ENCODE results near the gene HMOX1. TPM values are rescaled to one million over a fixed set of nuclear protein-coding genes. Genes with fewer than 3 reads are reported as not detected.
A peak's percentile ranks its signal among the peaks of the same experiment; 100 is the strongest.
"Not testable (repeated sequence)": the region's sequence is repeated elsewhere in the genome, so short reads cannot be mapped to it uniquely, and the experiment has no call there.

The HMOX1 gene
- total and polyA plus RNA-seq, 5 experiments from 2014 or later: 0.65 to 3.1 (median 2.6) TPM; not detected in 2

GRCh38 chr22:35352214-35353111, 28.4 kb upstream of the HMOX1 start:
- ATAC-seq (peak in 1 of 2 donors; percentile 25), DNase-seq (peak in 2 of 10 donors; percentile 56 to 68)
- peak overlapping the region in 8 of 10 donors; percentile 22 to 91 (median 60) for H3K4me3 Mint-ChIP-seq
- peaks cover 0 to 2% (median 0%) of the 10 kb centered on the region in 3 donors for H3K36me3 Mint-ChIP-seq
- H3K27me3 Mint-ChIP-seq: peaks cover 3 to 30% (median 14%) of the 10 kb centered on the region in 5 donors
- peaks cover 14 to 38% (median 28%) of the 10 kb centered on the region in 4 donors for H3K4me1 Mint-ChIP-seq
- POLR2A ChIA-PET: interaction anchor here (1.0 kb wide), 1 partner anchor 18 kb away, joined by 11 read pairs; no protein-coding TSS in a partner anchor
- H3K27ac Mint-ChIP-seq: peak overlapping the region in 4 of 10 donors; percentile 54 to 74 (median 60)
- no peaks in the 10 kb centered on the region for H3K9me3 Mint-ChIP-seq

- H3K36me3 Mint-ChIP-seq: no peaks in the 10 kb centered on the region
- H3K27ac Mint-ChIP-seq: peak overlapping the region in 1 of 10 donors; percentile 59
- no peaks in the 10 kb centered on the region for H3K9me3 Mint-ChIP-seq
- peaks cover 14 to 39% (median 28%) of the 10 kb centered on the region in 4 donors for H3K4me1 Mint-ChIP-seq
- H3K27me3 Mint-ChIP-seq: peaks cover 3 to 30% (median 14%) of the 10 kb centered on the region in 5 donors
- ATAC-seq (no peak), DNase-seq (no peak)
- POLR2A ChIA-PET: interaction anchor here (0.6 kb wide), 1 partner anchor 15 kb away, joined by 4 read pairs; no protein-coding TSS in a partner anchor
- peak overlapping the region in 3 of 10 donors; percentile 32 to 51 (median 49) for H3K4me3 Mint-ChIP-seq
Measured at GRCh38 chr22:35353318-35353717, 27.6 kb upstream of the HMOX1 start.

GRCh38 chr22:35354068-35354467, 26.8 kb upstream of the HMOX1 start:
- no peak for ATAC-seq
- H3K4me3 Mint-ChIP-seq: no peak overlapping the region
- no peaks in the 10 kb centered on the region for H3K36me3 Mint-ChIP-seq
- H3K27ac Mint-ChIP-seq: no peak overlapping the region
- no peaks in the 10 kb centered on the region for H3K9me3 Mint-ChIP-seq
- peaks cover 14 to 39% (median 28%) of the 10 kb centered on the region in 4 donors for H3K4me1 Mint-ChIP-seq
- DNase-seq: no peak
- POLR2A ChIA-PET: interaction anchor here (0.6 kb wide), 1 partner anchor 409 kb away, joined by 4 read pairs; no protein-coding TSS in a partner anchor
- peaks cover 3 to 30% (median 14%) of the 10 kb centered on the region in 5 donors for H3K27me3 Mint-ChIP-seq

GRCh38 chr22:35357883-35358621, 22.8 kb upstream of the HMOX1 start:
- DNase-seq (no peak), ATAC-seq (no peak)
- H3K36me3 Mint-ChIP-seq: no peaks in the 10 kb centered on the region
- no peaks in the 10 kb centered on the region for H3K9me3 Mint-ChIP-seq
- peaks cover 0 to 10% (median under 1%) of the 10 kb centered on the region in 4 donors for H3K4me1 Mint-ChIP-seq
- no peak overlapping the region for H3K27ac Mint-ChIP-seq
- H3K27me3 Mint-ChIP-seq: peaks cover 0 to 17% (median 9%) of the 10 kb centered on the region in 5 donors
- H3K4me3 Mint-ChIP-seq: no peak overlapping the region
- POLR2A ChIA-PET: no interaction called here

- Mint-ChIP-seq H3K36me3 (no peaks in the 10 kb centered on the region), H3K4me3 (no peak overlapping the region), H3K4me1 (peaks cover 0 to 8% (median 0%) of the 10 kb centered on the region in 4 donors), H3K27me3 (peaks cover 2 to 23% (median 9%) of the 10 kb centered on the region in 5 donors), H3K9me3 (no peaks in the 10 kb centered on the region), H3K27ac (peak overlapping the region in 1 of 10 donors; percentile 43)
- POLR2A ChIA-PET: no interaction called here
- DNase-seq (no peak), ATAC-seq (no peak)
Measured at GRCh38 chr22:35359380-35360065, 21.4 kb upstream of the HMOX1 start.

- Mint-ChIP-seq H3K4me3 (no peak overlapping the region), H3K4me1 (peaks cover 0 to 9% (median 0%) of the 10 kb centered on the region in 4 donors), H3K27ac (no peak overlapping the region), H3K9me3 (no peaks in the 10 kb centered on the region), H3K36me3 (no peaks in the 10 kb centered on the region), H3K27me3 (peaks cover 10 to 30% (median 11%) of the 10 kb centered on the region in 5 donors)
- POLR2A ChIA-PET: no interaction called here
- ATAC-seq: no peak
- no peak for DNase-seq
Measured at GRCh38 chr22:35361001-35361558, 19.8 kb upstream of the HMOX1 start.

GRCh38 chr22:35363566-35364086, 17.3 kb upstream of the HMOX1 start:
- DNase-seq: no peak
- Mint-ChIP-seq H3K27ac (no peak overlapping the region), H3K36me3 (no peaks in the 10 kb centered on the region), H3K9me3 (peaks cover 0 to 1% (median 0%) of the 10 kb centered on the region in 9 donors), H3K4me1 (peaks cover 0 to 15% (median 0%) of the 10 kb centered on the region in 4 donors), H3K4me3 (no peak overlapping the region), H3K27me3 (peaks cover 11 to 40% (median 12%) of the 10 kb centered on the region in 5 donors)
- POLR2A ChIA-PET: no interaction called here
- no peak for ATAC-seq

- H3K27ac Mint-ChIP-seq, H3K9me3 Mint-ChIP-seq, H3K36me3 Mint-ChIP-seq, H3K4me3 Mint-ChIP-seq, DNase-seq, POLR2A ChIA-PET, ATAC-seq: not testable (repeated sequence)
- Mint-ChIP-seq H3K4me1 (peaks cover 0 to 15% (median 0%) of the 10 kb centered on the region in 4 donors), H3K27me3 (peaks cover 12 to 45% (median 14%) of the 10 kb centered on the region in 5 donors)
Measured at GRCh38 chr22:35364230-35364629, 16.7 kb upstream of the HMOX1 start.

- peak in 1 of 10 donors; percentile 27 for DNase-seq
- ATAC-seq: peak in 1 of 2 donors; percentile 65
- POLR2A ChIA-PET: no interaction called here
- H3K36me3 Mint-ChIP-seq: no peaks in the 10 kb centered on the region
- no peak overlapping the region for H3K4me3 Mint-ChIP-seq
- H3K4me1 Mint-ChIP-seq: peaks cover 3 to 22% (median 7%) of the 10 kb centered on the region in 4 donors
- peaks cover 0 to 1% (median 0%) of the 10 kb centered on the region in 9 donors for H3K9me3 Mint-ChIP-seq
- no peak overlapping the region for H3K27ac Mint-ChIP-seq
- H3K27me3 Mint-ChIP-seq: peaks cover 12 to 61% (median 14%) of the 10 kb centered on the region in 5 donors
Measured at GRCh38 chr22:35367331-35367886, 13.5 kb upstream of the HMOX1 start.

GRCh38 chr22:35368386-35368785, 12.5 kb upstream of the HMOX1 start:
- POLR2A ChIA-PET: interaction anchor here (0.6 kb wide), 1 partner anchor 66 kb away, joined by 8 read pairs; no protein-coding TSS in a partner anchor
- Mint-ChIP-seq H3K4me1 (peaks cover 3 to 22% (median 7%) of the 10 kb centered on the region in 4 donors), H3K27me3 (peaks cover 12 to 56% (median 14%) of the 10 kb centered on the region in 5 donors), H3K4me3 (no peak overlapping the region), H3K27ac (no peak overlapping the region), H3K36me3 (no peaks in the 10 kb centered on the region), H3K9me3 (peaks cover 0 to 1% (median 0%) of the 10 kb centered on the region in 9 donors)
- ATAC-seq: no peak
- DNase-seq: no peak

- peaks cover 0 to 1% (median 0%) of the 10 kb centered on the region in 9 donors for H3K9me3 Mint-ChIP-seq
- H3K27me3 Mint-ChIP-seq: peaks cover 10 to 47% (median 14%) of the 10 kb centered on the region in 5 donors
- no peak for DNase-seq
- H3K4me3 Mint-ChIP-seq: no peak overlapping the region
- no peak for ATAC-seq
- peaks cover 3 to 24% (median 7%) of the 10 kb centered on the region in 4 donors for H3K4me1 Mint-ChIP-seq
- POLR2A ChIA-PET: interaction anchor here (0.6 kb wide), 1 partner anchor 35 kb away, joined by 5 read pairs; no protein-coding TSS in a partner anchor
- no peak overlapping the region for H3K27ac Mint-ChIP-seq
- no peaks in the 10 kb centered on the region for H3K36me3 Mint-ChIP-seq
Measured at GRCh38 chr22:35369996-35370395, 10.9 kb upstream of the HMOX1 start.
